EH (cell line): ENCODE results near the gene HOXA9.

Experiments
- DNase-seq: peaks from one replicate; pipeline ENCODE4 v3.0.0-alpha.2; 2015; ENCODE audit warnings: low read depth

HOXA9 gene

GRCh38 chr7:27164367-27165088 lies 809 bp downstream of the HOXA9 start:
- peak; percentile 56 for DNase-seq

GRCh38 chr7:27164045-27164366 lies 1.3 kb downstream of the HOXA9 start:
- DNase-seq = no peak

GRCh38 chr7:27163288-27164044 lies 1.9 kb downstream of the HOXA9 start:
- peak; percentile 40 for DNase-seq

GRCh38 chr7:27162561-27163287 lies 2.6 kb downstream of the HOXA9 start:
- DNase-seq = peak; percentile 26

GRCh38 chr7:27161721-27162560 lies 3.4 kb downstream of the HOXA9 start:
- DNase-seq = peak; percentile 43

GRCh38 chr7:27161214-27161720 lies 4.1 kb downstream of the HOXA9 start:
- DNase-seq = peak; percentile 54

- DNase-seq = peak; percentile 81
These were observed 4.7 kb downstream of the HOXA9 start for GRCh38 chr7:27160546-27161213.

GRCh38 chr7:27160145-27160545 lies 5.2 kb downstream of the HOXA9 start:
- no peak for DNase-seq

- DNase-seq = no peak
These were observed 5.8 kb downstream of the HOXA9 start for GRCh38 chr7:27159266-27160144.

- no peak for DNase-seq
These were observed 6.7 kb downstream of the HOXA9 start for GRCh38 chr7:27158436-27159265.

GRCh38 chr7:27157702-27158431 lies 7.5 kb downstream of the HOXA9 start:
- no peak for DNase-seq

- peak; percentile 34 for DNase-seq
These were observed 8.2 kb downstream of the HOXA9 start for GRCh38 chr7:27156916-27157701.

- DNase-seq = peak; percentile 77
These were observed 8.8 kb downstream of the HOXA9 start, which contains the start of gene HOXA7 for GRCh38 chr7:27156508-27156898. Gene HOXA7 (minus strand): TSS chr7:27156675. CDS start chr7:27156545, 130 bp downstream.

- peak; percentile 52 for DNase-seq
These were observed 9.4 kb downstream of the HOXA9 start for GRCh38 chr7:27155816-27156507.

GRCh38 chr7:27154901-27155815 lies 10.2 kb downstream of the HOXA9 start:
- DNase-seq = no peak

- DNase-seq = no peak
These were observed 11.0 kb downstream of the HOXA9 start for GRCh38 chr7:27154369-27154768.
